ENCODE results near the gene RNF112. TPM values are rescaled to one million over a fixed set of nuclear protein-coding genes. Genes with fewer than 3 reads are reported as not detected.

RNF112 gene
- total RNA-seq, 2 donors from 2014 or later: 0.25 to 0.57 TPM

GRCh38 chr17:19369846-19370492 is 41.1 kb upstream of the RNF112 start:
- Mint-ChIP-seq H3K4me1 (peaks cover 43% of the 10 kb centered on the region), H3K27ac (peak overlapping the region; percentile 74), H3K4me3 (peak overlapping the region; percentile 69), H3K36me3 (ENCODE audit: low read depth) (no peaks in the 10 kb centered on the region), H3K27me3 (no peaks in the 10 kb centered on the region)
- H3K9me3 ChIP-seq (ENCODE audit: control insufficient read depth, low read length, poor library complexity, severe bottlenecking): no peaks in the 10 kb centered on the region
- ATAC-seq (peak; percentile 87), DNase-seq (no peak)

GRCh38 chr17:19370493-19370960 is 40.5 kb upstream of the RNF112 start:
- Mint-ChIP-seq H3K36me3 (ENCODE audit: low read depth) (no peaks in the 10 kb centered on the region), H3K27ac (peak overlapping the region; percentile 74), H3K27me3 (no peaks in the 10 kb centered on the region), H3K4me3 (peak overlapping the region; percentile 69), H3K4me1 (peaks cover 43% of the 10 kb centered on the region)
- ATAC-seq: peak; percentile 45
- no peak for DNase-seq
- H3K9me3 ChIP-seq (ENCODE audit: control insufficient read depth, low read length, poor library complexity, severe bottlenecking): no peaks in the 10 kb centered on the region

- H3K27me3 Mint-ChIP-seq: no peaks in the 10 kb centered on the region
- H3K36me3 Mint-ChIP-seq (ENCODE audit: low read depth): no peaks in the 10 kb centered on the region
- no peaks in the 10 kb centered on the region for H3K9me3 ChIP-seq (ENCODE audit: control insufficient read depth, low read length, poor library complexity, severe bottlenecking)
- peaks cover 41% of the 10 kb centered on the region for H3K4me1 Mint-ChIP-seq
- ATAC-seq (peak; percentile 20), DNase-seq (no peak)
- peak overlapping the region; percentile 50 for H3K4me3 Mint-ChIP-seq
- H3K27ac Mint-ChIP-seq: peak overlapping the region; percentile 74
Observed at GRCh38 chr17:19371259-19372010, 39.6 kb upstream of the RNF112 start.

GRCh38 chr17:19372011-19372370 is 39.0 kb upstream of the RNF112 start:
- DNase-seq (no peak), ATAC-seq (no peak)
- Mint-ChIP-seq H3K36me3 (ENCODE audit: low read depth) (no peaks in the 10 kb centered on the region), H3K27ac (peak overlapping the region; percentile 74), H3K4me3 (no peak overlapping the region), H3K27me3 (no peaks in the 10 kb centered on the region), H3K4me1 (peaks cover 44% of the 10 kb centered on the region)
- no peaks in the 10 kb centered on the region for H3K9me3 ChIP-seq (ENCODE audit: control insufficient read depth, low read length, poor library complexity, severe bottlenecking)

- H3K4me3 Mint-ChIP-seq: no peak overlapping the region
- peaks cover 46% of the 10 kb centered on the region for H3K4me1 Mint-ChIP-seq
- peak overlapping the region; percentile 74 for H3K27ac Mint-ChIP-seq
Observed at GRCh38 chr17:19372439-19372838, 38.6 kb upstream of the RNF112 start.

GRCh38 chr17:19372866-19373504 is 38.0 kb upstream of the RNF112 start:
- no peak for DNase-seq
- Mint-ChIP-seq H3K27me3 (no peaks in the 10 kb centered on the region), H3K36me3 (ENCODE audit: low read depth) (peaks cover 2% of the 10 kb centered on the region), H3K27ac (peak overlapping the region; percentile 74), H3K4me3 (no peak overlapping the region), H3K4me1 (peaks cover 46% of the 10 kb centered on the region)
- no peak for ATAC-seq
- no peaks in the 10 kb centered on the region for H3K9me3 ChIP-seq (ENCODE audit: control insufficient read depth, low read length, poor library complexity, severe bottlenecking)

More at GRCh38 chr17:19372439-19372838, 38.6 kb upstream of the RNF112 start:
- DNase-seq (no peak), ATAC-seq (no peak)
- no peaks in the 10 kb centered on the region for H3K27me3 Mint-ChIP-seq
- no peaks in the 10 kb centered on the region for H3K9me3 ChIP-seq (ENCODE audit: control insufficient read depth, low read length, poor library complexity, severe bottlenecking)
- no peaks in the 10 kb centered on the region for H3K36me3 Mint-ChIP-seq (ENCODE audit: low read depth)

GRCh38 chr17:19374136-19374535 is 36.9 kb upstream of the RNF112 start:
- H3K4me3 Mint-ChIP-seq: no peak overlapping the region
- no peak overlapping the region for H3K27ac Mint-ChIP-seq
- no peak for ATAC-seq
- H3K27me3 Mint-ChIP-seq: no peaks in the 10 kb centered on the region
- peaks cover 40% of the 10 kb centered on the region for H3K4me1 Mint-ChIP-seq
- no peak for DNase-seq
- H3K36me3 Mint-ChIP-seq (ENCODE audit: low read depth): peaks cover 2% of the 10 kb centered on the region
- no peaks in the 10 kb centered on the region for H3K9me3 ChIP-seq (ENCODE audit: control insufficient read depth, low read length, poor library complexity, severe bottlenecking)

- no peaks in the 10 kb centered on the region for H3K9me3 ChIP-seq (ENCODE audit: control insufficient read depth, low read length, poor library complexity, severe bottlenecking)
- Mint-ChIP-seq H3K36me3 (ENCODE audit: low read depth) (peaks cover 5% of the 10 kb centered on the region), H3K27ac (no peak overlapping the region), H3K4me3 (peak overlapping the region; percentile 43), H3K4me1 (peaks cover 30% of the 10 kb centered on the region), H3K27me3 (no peaks in the 10 kb centered on the region)
- ATAC-seq: no peak
- no peak for DNase-seq
Observed at GRCh38 chr17:19375732-19376131, 35.3 kb upstream of the RNF112 start.

GRCh38 chr17:19376811-19377210 is 34.2 kb upstream of the RNF112 start:
- ATAC-seq: no peak
- H3K27ac Mint-ChIP-seq: peak overlapping the region; percentile 97
- peaks cover 23% of the 10 kb centered on the region for H3K4me1 Mint-ChIP-seq
- no peaks in the 10 kb centered on the region for H3K27me3 Mint-ChIP-seq
- H3K36me3 Mint-ChIP-seq (ENCODE audit: low read depth): peaks cover 5% of the 10 kb centered on the region
- no peak for DNase-seq
- peak overlapping the region; percentile 99 for H3K4me3 Mint-ChIP-seq
- H3K9me3 ChIP-seq (ENCODE audit: control insufficient read depth, low read length, poor library complexity, severe bottlenecking): no peaks in the 10 kb centered on the region

- Mint-ChIP-seq H3K27ac (peak overlapping the region; percentile 97), H3K4me1 (peaks cover 17% of the 10 kb centered on the region), H3K4me3 (peak overlapping the region; percentile 99), H3K27me3 (no peaks in the 10 kb centered on the region), H3K36me3 (ENCODE audit: low read depth) (peaks cover 5% of the 10 kb centered on the region)
- peak; percentile 85 to 91 (median 90) for DNase-seq
- H3K9me3 ChIP-seq (ENCODE audit: control insufficient read depth, low read length, poor library complexity, severe bottlenecking): no peaks in the 10 kb centered on the region
- peak; percentile 89 for ATAC-seq
Observed at GRCh38 chr17:19377602-19378415, 33.2 kb upstream of the RNF112 start.

- no peaks in the 10 kb centered on the region for H3K9me3 ChIP-seq (ENCODE audit: control insufficient read depth, low read length, poor library complexity, severe bottlenecking)
- Mint-ChIP-seq H3K27ac (peak within 1 kb of the TSS; percentile 97), H3K4me1 (peaks cover 19% of the 10 kb centered on the region), H3K27me3 (no peaks in the 10 kb centered on the region), H3K4me3 (peak within 1 kb of the TSS; percentile 99), H3K36me3 (ENCODE audit: low read depth) (peaks cover 5% of the 10 kb centered on the region)
- peak; percentile 6 for ATAC-seq
- no peak for DNase-seq
Observed at GRCh38 chr17:19378416-19379360, 32.3 kb upstream of the RNF112 start, which contains the start of gene MAPK7. Gene MAPK7, plus strand, starts transcription at chr17:19378498. Its CDS starts 403 bp downstream, at chr17:19378901.

All from T-helper 17 cell (primary cell).